NCI-H146 (cell line): ENCODE data around the gene KCNH4.
"Not testable (repeated sequence)": the region's sequence is repeated elsewhere in the genome, so short reads cannot be mapped to it uniquely, and the experiment has no call there.

Experiments used
- DNase-seq: peaks from one replicate; lab custom pipeline; 2025; lab: John Stamatoyannopoulos, UW

KCNH4 gene

GRCh38 chr17:42193969-42194899 lies 13.3 kb upstream of the KCNH4 start, which contains the start of gene GHDC:
TSS of gene GHDC (minus strand) at chr17:42194494. CDS start at chr17:42193581, 913 bp downstream.
- DNase-seq: peak; percentile 88

DNA sequence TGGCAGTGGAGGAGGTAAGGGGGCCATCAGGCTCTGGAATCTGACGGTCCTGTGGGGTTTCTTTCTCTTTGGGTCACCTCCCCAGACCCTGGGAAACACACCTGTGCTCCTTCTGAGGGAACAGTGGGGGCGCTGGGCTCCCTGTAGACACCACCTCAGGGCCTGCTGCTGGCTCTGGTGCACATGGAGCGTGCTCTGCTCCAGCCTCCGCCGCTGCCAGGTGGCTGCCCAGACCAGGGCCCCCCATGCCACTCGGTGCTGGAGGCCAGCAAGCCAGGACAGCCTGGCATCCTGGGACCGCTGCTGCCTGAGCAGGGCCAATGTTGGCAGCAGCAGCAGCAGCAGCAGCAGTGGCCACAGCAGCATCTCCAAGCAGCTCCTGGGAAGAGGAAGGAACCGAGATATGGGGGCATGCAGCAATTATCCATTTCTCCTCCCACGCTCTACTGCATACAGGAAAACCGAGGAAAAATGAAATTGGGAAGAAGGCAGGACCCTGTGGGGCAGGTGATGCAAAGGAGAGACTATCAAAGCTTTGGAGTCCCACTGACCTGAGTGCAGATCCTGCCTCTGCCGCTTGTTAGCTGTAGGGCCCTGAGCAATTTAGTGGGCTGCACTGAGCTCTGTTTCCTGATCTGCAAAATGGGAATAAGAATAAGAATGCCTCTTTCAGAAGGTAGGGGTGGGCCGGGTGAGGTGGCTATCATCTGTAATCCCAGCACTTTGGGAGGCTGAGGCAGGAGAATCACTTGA lies 12.4 kb upstream of the KCNH4 start:
- DNase-seq: no peak

DNA sequence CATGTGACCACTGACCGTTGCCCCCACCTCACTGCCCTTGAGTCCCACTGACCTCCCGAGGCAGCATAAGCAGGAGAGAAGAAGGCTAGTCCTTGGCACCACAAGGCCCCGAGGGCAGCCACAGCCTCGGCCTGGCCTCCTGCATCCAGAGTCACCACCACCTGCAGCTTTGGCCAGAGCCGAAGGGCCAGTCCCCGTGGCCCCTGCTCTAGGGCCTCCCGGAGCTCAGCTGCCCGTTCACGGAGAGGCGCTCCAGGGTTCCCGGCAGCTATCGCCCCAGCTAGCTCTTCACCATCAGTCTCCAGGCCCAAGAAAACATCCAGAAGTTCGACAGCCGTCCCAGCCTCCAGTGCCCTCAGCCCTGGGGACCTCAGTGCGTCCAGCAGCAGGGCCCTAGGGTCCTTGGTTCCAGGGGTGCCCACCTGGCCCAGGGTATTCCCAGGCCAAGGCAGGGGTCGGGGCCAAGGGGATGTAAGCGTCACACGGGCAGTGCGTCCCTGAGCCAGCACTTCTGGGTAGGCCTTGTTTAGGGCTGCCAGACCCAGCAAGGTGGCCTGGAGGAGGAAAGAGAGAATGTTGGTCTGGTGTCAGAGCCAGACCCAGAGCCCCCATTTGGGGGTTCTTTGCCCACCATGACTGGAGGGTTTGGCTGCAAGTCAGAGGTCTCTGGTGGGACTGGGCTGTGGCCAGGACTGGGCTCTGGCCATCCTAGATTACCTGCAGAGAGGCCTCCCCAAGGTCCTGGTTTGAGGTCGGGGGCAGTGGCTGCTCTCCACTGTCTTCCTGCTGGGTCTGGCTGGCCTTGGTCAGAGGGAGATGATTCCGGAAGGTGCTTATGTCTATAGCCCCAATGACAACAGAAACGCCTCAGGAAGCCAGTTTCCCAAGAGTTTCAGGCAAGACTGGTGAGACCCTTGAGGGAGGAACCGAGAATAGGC lies 11.5 kb upstream of the KCNH4 start:
- DNase-seq: no peak

- DNase-seq: no peak
These were observed 10.3 kb upstream of the KCNH4 start for GRCh38 chr17:42191275-42191608.

GRCh38 chr17:42190491-42191274 lies 9.7 kb upstream of the KCNH4 start:
- DNase-seq: no peak

DNA sequence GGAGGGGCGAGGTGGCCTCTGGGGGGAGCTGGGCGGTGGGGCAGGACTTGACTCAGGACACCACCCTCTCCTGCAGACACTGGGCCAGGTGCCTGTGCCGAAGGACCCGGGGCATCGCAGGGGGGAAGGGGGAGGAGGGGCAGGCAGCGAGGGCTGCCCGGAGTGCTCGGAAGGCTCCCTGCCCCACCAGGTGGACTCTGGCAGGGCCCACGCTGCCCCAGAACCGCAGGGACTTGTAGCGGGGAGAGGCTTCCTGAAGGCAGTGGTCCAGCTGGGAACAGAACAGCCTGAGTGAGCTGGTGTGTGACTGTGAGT lies 8.7 kb upstream of the KCNH4 start:
- no peak for DNase-seq

DNA sequence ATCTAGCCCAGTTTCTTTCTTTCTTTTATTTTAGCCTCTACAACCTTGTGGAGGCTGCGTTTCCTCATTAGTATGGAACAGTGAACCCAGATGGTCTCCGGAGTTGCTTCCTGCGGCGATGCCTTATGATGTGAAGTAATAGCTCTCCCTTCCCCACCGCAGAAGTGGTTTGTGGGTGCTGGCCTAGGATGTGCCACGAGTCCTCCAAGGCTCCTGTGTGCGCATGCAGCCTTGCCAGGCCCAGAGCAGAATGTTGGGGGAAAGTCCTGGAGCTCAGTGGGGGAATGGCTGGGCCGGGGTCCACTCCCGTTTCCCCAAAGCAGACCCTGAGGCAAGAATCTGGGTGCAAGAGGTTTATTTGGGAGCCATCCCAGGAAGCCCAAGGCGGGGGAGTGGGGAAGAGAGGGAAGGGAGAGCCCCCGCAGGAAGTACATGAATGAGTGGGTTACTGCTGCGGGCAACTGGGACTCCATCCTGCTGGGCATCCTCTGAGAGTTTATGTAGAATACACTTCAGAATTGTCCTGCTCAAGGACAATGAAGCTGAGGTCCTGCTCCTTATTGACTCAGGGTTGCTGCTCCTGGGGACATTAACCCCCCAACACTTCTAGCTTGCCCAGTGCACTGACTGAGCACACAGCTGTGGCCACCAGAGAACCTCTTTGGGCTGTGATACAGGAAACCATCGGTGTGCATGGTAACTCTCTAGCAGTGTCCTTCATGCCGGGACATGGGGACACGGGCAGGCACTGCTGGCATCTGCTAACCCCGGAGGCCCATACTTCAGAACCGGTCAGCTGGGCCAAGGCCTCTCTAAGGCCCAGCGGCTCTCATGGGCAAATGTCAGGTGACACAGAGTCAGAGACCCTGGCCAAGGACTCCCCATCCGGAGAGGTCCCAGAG lies 8.1 kb upstream of the KCNH4 start:
- no peak for DNase-seq

- no peak for DNase-seq
These were observed 6.9 kb upstream of the KCNH4 start for GRCh38 chr17:42187833-42188232.

- not testable (repeated sequence) for DNase-seq
These were observed 5.2 kb upstream of the KCNH4 start for GRCh38 chr17:42186191-42186590.

DNA sequence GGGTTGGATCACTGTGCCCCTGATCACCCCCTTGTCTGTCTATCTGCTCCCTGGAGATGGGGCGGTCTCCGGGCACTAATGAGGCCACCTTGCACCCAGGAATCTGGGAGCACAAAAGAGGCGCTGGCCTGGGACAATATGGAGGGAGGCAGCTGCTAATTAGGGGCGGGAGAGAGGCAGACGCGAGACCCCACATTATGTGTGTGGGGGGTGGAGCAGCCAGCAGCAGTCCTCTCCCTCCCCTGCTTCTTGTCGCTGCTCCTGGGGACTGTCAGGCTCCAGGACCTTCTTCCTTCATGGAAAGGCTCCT lies 4.6 kb upstream of the KCNH4 start:
- DNase-seq: no peak

DNA sequence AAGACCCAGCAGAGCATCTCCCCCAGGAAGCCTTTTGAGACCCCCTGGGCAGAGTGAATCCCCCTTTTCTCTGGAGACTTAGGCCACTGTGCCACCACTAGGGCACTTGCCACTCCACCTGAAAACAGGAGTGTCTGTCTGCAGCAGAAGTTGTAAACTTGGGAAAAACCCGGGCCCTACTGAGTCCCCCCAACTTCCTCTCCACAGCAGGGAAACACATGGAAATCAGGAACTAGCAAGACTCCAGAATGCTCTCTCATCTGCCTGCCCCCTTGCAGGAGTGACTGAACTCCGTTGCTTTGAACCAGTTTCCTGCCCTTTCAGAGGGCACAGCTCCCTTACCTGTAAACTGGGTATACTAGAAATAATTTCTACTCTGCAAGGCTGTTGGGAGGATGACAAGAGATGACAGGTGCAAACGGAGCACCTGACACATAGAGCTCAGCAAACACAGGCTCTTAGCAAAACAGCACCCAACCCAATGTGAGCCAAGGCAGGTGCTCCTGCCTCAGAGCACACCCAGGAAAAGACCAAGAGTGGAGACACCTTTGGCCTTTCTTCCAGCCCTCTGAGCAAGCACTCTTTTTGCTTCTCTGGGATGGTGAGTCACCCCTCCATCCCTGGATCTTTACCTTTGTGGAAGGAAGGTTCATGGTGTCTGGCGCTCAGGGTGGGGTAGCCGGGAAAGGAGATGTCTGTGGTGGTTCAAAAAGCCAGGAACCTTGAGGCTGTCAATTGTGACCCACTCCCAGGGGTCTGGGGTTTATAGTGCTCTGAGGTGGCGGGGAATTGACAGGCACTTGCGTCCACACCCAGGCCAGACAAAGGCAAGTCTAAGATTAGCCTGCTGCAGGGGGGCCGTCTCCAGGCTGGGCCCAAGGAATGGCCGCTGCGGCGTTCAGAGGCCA lies 4.0 kb upstream of the KCNH4 start, which contains the start of gene HCRT:
Gene HCRT (minus strand): TSS at position 740 of the 908 bp plus-strand sequence. CDS start 87 bp downstream, at position 653.
- peak; percentile 42 for DNase-seq

DNA sequence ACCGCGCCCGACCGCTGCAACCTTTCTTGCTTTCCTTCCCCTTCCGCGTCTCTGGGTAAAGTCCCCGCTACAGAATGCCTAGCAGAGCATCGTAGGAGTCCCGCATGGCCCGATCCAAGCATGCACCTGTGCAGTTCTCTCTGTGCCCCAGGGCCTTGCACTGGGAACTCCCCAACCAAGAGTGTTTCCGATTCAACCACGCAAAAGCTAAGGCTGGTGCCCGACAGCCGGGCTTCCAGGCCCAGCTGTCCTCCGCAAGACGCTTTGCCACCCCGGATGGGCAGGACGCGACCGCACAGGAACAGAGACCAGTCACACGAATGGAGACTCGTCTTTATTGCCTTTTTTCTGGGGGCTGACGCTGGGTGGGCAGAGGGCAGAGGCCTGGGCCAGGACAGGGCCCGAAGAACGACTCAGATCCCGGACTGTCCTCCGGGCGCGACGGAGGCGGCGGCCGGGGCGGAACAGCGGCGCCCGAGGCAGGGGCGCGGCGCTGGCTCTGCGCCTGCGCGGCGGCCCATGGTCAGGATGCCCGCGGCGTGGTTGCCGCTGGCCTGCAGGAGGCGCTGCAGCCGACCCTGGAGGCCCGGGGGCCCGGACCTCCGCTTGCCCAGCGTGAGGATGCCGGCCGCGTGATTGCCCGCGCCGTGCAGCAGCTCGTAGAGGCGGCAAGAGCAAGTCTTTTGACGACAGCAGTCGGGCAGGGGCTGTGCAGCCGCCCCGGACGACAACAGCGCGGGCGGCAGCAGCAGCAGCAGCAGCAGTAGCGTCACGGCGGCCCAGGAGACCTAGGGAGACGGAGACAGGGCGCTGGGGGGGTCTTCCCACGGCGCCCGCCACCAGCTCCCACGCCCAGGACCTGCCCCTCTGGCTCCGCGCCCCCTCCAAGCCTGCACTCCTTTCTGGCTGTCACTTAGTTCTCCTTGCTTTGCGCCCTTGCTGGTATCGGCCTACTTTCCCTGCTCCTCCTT lies 3.1 kb upstream of the KCNH4 start:
- DNase-seq: peak; percentile 81

- peak; percentile 12 for DNase-seq
These were observed 2.2 kb upstream of the KCNH4 start for GRCh38 chr17:42182927-42183734.

- no peak for DNase-seq
These were observed 887 bp upstream of the KCNH4 start for GRCh38 chr17:42181851-42182207.

DNA sequence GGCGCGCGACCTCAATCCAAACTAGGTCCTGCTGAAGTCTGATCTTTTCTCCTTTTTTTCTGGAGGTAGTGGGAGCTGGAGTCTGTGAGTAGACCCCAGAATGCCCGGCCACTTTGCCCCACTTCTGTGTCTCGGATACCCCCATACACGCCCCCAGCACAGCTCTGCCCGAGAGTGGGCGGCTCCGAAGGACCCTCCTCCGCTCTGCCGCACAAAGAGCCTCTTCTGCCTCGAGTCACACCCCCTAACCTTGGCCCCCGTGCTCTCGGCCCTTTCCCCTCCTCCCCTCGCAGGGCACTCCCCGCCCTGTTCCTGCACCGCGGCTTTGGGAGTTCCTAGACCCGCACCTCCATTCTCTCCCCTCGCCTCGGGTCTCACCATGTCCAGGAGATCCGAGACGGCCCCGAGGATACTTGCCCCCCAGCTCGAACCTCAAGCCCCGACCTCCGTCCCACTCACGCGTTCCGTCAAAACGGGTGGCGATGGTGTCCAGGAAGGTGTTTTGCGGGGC lies 476 bp downstream of the KCNH4 start:
- DNase-seq: peak; percentile 15

GRCh38 chr17:42179911-42180410 lies 981 bp downstream of the KCNH4 start:
- peak; percentile 39 for DNase-seq

DNA sequence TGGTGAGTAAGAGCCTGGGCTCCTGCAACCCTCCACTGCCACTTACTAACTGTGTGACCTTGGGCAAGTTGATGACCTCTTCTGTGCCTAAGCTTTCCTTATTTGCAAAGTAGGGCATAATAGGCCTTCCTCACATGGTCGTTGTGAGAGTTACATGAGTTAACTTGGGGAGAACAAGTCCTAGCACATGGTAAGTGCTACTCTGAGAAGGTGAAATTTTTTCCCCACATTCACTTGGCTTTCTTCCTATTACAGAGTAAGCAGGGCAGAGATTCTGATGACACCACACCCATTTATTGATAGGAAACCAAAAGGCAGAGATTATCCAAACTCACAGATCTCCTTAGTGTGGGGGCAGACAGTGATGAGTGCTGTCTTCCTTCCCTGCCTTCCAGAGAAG lies 1.6 kb downstream of the KCNH4 start:
- DNase-seq: no peak
